HG03439 (cell line): ENCODE measurements around the gene ZFYVE21.

Source experiments
- ATAC-seq: cut with Tn5 transposase; IDR thresholded peaks from one replicate; pipeline ENCODE4 v1.9.1; 2021; ENCODE audit warnings: mild to moderate bottlenecking, moderate library complexity; ENCODE audit not compliant: unreplicated experiment

The ZFYVE21 gene

DNA sequence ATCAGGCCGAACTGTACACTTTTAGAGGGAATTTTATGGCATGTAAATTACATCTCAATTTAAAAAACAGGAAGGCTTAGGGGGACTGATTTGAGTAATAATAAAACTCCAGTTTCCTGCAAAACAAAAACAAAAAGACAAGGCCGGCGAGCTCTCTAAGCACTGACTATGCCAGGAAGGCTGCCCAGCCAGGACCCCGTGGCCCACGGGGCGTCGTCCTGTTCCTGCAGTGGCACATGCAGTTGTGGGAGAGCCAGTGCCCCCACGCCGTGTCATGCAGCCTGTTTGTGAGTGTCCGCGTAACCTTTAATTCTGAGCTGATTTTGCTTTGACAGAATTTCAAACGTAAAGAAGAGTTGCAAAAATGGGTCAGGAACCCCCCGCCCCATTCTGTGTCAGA, 10.9 kb upstream of the ZFYVE21 start:
- ATAC-seq = no peak

DNA sequence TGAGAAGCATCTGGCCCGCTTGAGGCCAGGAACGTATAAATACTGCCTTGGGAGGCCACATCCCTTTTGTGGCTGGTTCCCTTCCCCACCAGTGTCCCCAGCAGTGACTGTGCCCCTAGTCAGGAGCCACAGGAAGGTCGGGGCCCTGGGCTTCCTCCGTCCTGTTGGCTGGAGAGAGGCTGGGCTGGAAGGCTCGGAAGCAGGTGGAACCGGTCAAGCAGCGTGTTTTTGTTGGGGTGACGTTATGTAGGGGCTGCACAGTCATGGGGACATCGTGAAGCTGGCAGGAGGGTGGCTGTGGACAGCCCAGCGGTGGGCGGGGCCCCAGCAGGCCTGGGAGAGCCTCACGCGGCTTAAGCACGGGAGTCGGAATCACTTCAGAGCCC, 10.5 kb upstream of the ZFYVE21 start:
- no peak for ATAC-seq

DNA sequence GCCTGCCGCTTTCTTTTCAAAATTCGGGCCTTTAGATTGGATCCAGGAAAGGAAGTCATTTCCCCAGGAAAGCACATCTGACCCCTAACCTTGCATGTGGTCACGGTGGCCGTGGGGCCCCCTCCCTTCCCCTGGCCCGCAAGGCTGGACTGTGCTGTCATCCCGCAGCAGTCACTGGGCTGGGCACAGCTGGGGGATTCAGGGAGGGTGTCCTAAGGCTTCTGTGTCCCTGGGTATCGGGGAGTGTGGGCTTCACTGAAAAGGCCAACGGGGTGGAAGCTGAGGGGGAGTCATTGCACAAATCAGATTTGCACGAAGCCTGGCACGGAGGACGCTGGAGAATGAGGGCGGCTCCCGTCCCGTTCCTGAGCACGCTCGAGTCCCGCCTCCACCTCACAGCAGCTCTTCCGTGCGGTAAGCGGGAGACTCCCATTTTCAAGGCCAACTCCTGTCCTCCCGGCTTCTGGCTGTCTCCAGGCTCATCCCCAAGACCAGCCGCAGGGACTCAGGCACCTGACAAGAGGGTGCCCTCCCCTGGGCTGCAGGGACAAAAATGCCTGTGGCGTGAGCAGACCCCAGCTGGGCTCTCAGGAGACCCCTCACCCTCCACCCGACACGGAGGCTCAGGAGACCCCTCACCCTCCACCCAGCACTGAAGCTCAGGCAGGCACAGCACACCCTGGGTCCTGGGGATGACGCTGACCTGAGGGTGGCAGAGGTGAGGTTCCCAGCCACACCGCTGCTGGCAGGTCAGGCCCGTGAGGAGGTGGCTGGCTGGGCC, 9.9 kb upstream of the ZFYVE21 start:
- no peak for ATAC-seq

DNA sequence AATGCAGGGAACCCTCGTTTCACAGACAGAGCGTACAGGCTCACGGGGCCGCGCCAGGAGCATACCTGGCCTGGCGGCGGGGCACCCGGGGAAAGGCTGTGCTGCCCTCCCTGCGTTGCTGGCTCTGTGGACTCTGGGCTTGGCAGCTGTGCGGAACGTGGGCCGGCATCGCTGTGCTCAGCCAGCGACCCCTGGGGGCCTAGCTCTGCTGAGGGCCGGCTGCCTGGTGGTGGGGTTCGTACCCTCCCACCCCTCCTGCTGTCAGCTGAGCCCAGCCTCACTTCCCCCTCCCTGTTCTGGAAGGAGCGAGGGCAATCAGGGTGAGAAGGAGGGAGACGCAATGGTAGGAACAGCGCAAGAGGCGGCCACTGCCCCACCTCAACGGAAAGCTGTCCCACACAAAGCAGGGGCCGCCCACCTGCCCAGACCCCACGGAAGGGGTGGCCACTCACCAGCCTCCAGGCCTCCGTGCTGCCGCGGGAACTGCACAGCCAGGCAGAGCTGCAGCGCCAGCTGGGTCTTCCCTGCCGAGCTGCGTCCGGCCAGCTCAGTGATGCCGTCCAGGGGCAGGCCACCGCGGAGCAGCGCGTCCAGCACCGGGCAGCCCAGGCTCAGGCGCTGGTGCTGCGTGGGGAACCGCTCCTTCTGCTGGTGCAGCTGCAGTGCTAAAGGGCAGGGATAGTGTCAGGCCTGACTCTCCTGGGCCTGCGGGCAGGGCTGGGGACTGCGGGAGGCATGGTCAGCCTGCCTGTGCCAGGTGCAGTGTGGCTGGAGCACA, 8.9 kb upstream of the ZFYVE21 start:
- ATAC-seq = no peak

DNA sequence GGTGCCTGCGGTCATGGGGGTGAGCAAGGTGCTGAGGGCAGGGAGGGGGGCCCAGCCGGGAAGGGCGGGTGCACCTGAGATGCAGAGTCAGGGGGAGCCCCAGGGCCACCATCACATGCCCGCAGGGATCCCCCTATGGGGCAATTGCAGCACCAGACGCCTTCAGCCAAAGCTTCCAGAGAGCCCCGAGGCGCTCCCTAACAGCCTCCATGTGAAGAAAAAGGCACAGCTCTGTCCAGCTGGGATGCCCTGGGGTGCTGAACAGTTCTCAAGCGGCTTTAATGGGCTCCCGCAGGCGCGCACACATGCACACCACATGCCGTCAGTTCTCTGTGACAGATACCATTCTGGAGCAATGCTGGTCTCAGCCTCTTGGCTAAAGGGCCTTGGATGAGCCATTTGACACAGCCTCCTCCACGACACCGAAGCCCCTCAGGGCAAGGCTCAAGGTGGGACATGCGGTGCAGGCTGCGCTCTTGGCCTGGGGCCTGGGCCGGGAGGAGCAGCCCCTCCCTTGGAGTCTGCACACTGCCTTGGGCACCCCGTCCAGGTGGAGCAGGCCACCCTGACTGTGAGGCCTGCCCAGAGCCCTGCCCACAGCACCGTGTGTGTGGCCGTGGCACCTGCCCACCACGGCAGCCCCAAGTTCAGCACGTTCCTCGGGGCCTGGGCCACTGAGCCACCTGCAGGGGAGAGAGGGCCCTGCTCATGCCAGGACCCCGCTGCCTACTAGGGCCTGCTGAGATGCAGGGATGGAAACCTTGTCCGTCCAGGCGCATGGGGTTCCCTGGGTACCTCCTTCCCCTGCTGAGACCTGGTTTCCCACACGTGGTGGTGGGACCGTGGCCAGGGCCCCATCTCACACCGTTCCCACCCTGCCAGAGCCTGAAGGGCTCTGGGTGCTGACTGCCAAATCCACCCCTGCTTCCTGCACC, 8.0 kb upstream of the ZFYVE21 start:
- ATAC-seq = no peak

DNA sequence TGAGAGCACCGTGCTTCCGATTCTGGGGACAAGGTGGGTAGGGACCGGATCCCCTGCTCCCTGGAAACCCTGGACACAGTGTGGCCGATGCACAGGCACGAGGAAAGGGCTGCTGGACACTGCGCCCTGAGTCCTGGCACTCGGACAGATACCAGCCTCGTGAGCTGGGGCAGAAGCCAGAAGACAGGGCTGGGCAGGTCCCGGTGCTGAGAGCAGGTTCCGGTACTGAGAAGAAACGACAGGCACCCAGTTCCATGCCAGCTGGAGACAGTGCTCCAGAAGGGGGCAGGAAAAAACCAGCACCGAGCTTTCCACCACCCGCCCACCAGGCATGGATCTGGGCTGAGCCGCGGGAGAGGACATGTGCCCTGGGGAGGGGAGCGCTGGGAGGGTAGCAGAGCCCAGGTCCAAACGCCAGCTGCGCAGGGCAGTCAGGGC, 6.8 kb upstream of the ZFYVE21 start:
- no peak for ATAC-seq

DNA sequence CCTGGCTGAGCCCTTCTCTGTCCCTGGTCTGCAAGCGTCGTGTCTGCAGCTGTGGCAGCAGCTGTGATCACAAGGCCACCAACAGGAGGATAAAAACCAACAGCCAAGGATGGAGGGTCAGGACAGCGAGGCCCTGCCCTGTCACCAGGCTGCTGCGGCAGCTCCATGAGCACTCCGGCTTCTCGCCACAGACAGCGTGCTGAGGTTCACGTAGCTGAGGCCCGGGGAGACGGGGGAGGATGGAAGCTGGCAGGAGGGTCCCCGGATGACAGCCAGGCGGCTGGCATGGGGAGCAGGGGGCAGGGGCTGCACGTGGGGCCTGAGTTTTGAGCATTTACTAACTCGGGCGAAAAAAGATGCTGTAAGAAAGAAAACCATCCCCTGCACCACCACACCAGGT, 5.8 kb upstream of the ZFYVE21 start:
- no peak for ATAC-seq

DNA sequence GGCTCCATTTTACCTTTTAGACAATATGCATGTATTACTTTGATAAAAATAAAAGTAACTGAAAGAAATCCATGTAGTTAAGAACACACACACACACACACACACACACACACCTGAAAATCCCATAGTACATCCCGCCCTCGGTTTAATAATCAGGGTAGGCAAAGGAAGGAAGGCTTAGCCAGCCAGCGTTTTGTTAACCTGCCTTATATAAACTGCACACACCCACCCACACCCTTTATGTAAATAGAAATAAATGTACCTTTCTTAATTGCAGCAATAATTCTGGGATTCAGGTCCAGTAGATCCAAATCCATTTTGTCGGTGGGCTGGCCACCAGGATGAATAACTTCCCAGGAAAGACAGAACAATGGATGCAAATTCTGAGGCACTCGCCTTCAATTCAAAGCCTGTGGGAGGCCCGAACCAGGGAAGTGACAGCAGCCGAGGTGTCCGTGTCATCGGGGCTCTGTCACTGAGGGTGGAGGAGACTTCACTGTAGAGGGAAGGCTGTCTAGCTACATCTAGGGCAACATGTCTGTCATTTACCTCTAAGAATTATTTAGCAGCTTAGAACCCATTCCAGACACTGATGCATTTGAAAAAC, 4.7 kb upstream of the ZFYVE21 start:
- ATAC-seq = no peak

DNA sequence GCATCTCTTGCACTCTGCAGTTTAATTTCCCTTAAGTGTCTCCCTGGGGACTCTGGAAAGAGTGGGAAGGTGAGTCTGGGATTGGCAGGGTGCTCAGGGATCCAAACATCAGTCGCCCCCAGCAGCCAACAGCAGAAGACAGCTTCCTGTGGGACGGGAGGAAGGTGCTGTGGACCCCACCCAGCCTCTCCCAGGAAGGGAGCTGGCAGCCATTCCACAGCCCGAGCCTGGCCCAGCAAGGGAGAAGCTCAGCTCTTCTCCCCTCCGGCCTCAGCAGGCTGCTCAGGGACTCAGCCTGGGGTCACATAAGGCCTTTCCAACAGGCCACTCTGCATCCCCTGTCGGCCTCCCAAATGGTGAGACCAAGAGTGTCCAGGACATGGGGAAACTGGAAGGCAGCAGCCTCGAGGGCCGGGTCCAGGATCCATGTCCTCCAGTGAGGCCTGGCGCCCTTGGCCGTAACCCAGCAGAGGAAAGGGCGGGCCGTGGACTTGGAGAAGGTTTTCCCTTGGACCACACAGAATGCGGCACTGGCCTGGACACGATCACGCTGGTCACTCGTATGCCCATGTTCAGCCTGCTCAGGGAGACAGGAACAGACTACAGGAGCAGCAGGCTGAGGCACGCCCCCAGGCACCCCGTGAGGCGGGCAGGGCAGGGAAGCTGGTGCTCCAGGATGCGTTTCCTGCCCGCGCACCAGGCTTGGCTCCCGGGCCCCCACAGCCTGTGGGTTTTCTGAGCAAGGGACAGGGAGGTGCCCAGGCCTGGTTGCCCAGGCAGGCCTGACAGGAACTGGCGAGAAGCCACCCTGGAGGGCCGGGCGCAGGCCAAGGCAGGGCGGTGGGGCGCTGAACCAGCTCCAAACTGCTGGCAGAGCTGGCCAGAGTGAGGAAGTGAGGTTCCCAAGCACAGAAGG, 3.8 kb upstream of the ZFYVE21 start:
- ATAC-seq = no peak

DNA sequence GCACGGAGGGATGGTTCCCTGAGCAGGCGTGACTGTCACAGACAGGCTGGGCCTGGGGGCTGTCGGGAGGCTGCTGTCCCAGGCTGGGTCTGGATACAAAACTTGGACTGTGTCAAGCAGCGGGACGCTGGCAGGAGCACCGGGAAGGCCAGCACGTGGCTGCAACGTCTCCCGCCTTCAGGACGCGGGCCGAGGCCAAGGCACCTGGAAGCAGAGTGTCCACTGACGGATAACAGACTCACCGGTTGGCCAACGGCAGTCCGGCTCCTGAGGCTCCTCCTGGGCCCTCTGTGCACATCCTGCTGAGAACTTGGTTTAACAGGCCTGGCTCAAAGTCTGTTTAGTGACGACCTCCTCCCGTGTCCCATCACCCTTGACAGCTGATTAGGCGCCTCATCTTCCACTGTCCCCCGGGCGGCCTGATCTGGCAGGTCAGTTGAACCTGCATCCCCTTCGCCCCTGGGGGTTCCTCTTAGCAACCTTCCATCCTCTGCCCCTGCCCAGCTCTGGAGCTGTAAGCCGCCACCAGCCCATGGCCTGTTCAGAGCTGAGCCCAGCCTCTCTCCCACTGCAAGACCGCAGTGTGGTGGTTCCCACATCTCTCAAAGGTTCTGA, 2.9 kb upstream of the ZFYVE21 start:
- no peak for ATAC-seq

DNA sequence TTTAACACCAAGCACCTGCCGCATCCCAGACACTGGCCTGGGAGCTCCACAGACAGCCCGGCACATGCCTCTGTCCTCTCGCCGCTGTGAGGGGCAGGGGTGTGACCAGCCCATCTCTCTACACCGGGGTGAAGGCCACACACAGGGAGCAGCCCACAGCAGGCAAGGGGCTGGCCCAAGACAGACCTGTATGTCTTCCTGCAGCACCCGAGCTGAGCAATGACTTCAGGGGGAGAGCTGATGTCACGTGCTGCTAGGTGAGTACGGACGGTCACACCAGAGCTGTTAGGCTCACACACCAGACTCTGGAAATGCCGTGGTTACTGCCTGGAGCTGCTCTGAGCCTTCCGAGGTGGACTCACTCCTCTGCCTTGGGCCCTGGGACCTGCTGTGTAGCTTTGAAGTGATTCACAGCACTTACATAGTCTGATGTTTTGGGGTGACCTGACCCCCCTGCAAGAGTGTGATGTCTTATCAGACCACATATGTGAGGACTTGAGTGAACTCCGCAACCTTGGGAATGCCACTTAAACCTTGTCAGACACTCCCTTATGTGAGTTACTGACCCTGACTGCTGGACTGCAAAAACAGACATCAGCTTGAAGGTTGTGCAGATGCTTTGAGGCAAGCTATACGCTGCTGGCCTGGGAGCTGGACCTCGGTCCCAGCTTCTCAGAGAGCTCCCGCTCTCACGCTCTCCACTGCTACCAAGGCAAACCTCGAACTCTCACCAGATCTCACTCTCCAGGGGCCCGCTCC, 2.1 kb upstream of the ZFYVE21 start:
- ATAC-seq = no peak

DNA sequence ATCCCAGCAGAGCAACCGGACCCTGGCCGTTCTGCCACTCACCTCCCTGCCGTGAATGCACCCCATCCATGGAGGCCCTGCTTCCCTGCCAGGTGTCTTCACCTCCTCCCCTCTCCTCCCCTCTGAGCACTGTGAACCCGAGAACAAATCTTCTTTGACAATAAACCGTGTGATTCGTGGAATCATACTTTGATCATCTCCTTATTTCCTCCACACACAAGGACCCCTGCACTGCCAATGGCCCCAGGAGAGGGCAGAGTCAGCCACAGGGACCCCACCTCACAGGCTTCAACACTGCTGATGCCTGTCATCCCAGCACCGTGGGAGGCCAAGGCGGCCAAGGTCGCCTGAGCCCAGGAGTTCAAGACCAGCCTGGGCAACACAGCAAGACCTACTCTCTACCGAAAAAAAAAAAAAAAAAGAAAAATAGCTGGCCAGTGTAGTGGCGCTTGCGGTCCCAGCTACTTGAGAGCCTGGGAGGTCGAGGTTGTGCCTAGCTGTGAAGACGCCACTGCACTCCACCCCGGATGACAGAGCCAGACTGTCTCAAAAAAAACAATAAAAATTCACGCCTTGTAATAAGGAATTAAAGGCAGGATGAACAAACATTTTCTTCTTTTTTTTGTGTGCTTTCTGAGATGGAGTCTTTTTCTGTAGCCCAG, 1.4 kb upstream of the ZFYVE21 start:
- ATAC-seq = no peak

DNA sequence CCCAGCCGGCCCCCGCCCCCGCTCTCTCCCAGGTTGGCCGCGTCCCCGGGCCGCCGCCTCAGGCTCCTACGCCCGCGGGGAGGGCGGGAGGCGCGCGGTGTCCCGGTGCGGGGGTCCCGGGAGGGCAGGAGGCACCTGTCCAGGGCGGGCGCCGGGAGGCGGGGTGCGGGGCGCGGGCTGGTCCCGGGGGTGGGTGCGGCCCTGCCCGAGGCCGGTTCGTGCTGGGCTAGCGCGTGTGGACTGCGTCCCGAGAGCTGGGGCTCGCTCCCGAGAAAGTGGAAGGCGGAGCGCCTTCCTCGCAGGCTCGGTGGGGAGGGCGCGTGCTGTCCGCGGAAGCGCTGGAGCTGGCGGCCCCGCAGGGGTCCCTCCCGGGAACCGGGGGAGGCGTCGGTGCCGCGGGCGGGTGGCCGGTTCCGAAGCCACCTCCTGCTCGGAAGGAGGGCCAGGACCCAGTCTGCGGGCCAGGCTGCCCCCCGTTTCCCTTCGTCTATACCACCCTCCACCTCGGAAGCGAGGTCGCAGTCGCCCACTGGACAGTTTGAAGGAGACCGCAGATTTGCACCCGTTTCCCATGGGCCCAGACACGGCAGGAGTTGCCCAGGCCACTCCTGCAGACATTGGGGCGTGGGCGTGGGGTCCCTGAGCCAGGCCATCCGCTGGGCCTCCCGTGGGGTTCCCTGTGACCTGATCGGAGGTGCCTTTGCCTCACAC, 636 bp downstream of the ZFYVE21 start:
- ATAC-seq = peak; percentile 4

DNA sequence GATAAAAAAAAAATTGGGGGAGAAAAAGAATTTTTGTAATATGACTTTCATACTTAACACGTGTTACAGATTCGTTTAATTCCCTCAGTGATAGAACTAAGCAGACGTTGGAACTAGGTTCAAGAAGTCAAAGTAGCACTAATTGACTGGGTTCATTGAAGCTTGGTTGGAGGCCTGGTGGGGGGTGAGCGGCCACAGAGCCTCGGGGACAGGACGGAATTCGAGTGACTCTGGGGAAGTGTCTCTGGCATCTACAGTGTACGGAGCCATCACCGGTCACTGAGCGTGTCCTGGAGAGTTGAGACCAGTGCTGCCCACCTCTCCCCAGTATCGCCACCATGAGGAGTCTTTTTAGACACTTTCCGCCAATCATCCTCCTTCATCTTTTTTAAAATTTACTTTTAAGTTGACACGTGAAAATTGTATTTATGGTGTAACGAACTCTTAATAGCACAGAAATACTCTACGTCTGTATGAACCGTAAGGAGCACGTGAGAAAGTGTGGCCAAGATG, 1.3 kb downstream of the ZFYVE21 start:
- no peak for ATAC-seq

DNA sequence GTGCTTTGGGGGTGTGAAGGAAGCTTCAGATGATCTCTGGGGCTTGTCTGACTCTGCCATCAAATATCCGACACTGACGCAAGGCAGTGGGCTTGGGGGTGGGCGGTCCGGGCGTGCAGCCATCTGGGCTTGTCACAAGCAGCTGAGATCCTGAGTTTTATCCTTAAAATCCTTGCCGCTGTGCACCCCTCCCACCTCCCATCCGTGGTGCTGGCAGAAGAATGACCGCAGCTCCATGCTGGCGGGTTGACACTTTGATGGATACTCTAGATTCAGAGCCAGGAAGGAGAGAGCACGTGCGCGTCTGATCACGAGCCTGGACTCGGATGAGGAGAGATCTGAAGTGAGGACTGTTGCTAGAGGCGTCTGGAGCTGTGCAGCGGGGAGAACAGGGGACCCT, 3.0 kb downstream of the ZFYVE21 start:
- ATAC-seq = no peak

DNA sequence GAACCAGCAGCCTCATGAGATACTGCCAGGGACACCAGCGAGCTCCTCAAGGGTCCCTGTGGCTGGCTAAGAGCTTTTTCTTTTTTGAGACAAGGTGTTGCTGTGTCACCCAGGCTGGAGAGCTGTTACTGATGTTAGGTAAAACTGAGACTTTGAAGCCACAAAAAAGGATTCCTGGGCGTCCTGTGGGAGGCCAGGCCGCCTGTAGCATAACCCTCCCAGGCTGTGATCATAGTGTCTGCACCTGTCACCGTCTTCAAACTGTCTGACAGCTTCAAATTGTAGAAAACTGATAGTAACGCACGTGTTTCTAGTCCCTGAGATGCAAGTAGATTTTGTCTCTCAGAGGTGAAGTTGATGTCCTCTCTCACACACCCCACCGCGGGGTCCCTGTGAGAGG, 4.1 kb downstream of the ZFYVE21 start:
- no peak for ATAC-seq
